ENCODE measurements around the gene SNRNP200.
"Not testable (repeated sequence)": the region's sequence is repeated elsewhere in the genome, so short reads cannot be mapped to it uniquely, and the experiment has no call there.

Gene SNRNP200

DNA sequence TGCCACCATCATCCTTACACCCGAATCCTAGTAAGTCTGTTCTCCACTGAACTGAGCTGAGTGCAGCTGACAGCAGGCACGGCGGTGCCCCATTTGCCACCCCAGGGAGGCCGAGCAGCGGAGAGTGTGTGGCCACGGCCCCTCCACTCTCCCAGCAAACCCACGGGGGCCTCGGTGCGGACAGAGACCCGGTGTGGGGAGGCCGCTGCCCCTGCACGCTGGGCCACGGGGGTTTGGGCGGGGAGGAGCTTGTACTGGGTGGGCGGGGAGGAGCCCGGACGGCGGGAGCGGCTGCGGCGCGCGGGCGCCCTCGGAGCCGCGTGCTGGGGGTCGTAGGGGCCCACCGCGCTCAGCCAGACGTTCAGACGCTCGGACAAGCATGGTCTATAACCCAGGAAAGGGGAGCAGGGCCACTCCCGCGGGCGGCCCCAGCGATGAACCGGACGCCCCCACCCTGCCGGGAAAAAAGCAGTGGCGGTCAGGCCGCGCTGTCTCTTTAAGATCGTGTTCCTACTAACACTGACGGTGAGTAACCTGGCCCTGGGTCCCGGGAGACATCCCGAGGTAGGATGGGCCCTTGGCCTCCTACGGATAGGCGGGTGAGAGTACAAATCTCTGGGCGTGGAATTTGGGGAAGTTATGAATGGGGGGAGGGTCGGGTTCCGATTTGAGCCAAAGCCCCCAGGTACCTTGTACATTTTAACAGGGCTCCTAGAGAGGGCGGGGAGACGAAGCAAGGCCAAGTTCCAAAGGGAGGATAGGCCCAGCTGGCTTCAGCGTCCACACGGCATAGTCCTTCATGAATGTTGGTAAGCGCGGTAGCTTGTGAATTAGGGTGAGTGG is 19.9 kb upstream of the SNRNP200 start, which contains the start of gene ITPRIPL1:
TSS of gene ITPRIPL1 (plus strand) at position 277 of the 843 bp plus-strand sequence. CDS start at position 800, 523 bp downstream.
- DNase-seq = no peak

DNA sequence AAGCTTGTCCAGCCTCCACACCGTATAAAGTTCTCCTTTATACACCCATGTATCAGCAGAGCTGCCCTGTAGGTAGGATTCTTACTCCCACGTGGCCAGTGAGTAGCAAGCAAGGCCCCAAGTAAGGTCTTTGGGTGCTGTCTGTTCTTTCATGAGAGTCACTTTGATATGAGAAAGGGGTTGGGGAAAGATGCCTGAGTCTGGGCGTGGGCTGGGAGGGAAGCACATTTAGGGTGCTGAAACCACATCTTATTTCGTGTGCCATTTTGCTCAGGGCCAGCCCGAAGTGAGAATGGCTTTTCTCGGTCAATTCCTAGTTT is 19.3 kb upstream of the SNRNP200 start:
- DNase-seq = no peak

DNA sequence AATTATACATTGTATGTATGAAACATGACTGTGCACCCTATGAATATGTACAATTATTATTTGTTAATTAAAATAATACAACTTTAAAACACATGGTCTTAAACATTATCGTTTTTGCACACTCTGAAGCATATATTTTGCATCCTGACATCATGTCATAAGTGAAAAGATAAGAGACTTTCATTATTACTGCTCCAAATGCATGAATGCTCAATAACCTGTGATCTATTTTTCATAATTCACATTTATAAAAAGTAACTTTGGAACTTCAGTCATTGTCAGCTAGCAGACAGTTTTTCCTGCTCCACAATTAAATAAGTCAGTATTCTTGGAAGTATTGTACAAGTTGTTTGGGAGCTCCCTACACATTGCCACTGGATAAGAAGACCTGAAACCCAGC is 18.5 kb upstream of the SNRNP200 start:
- DNase-seq = no peak

DNA sequence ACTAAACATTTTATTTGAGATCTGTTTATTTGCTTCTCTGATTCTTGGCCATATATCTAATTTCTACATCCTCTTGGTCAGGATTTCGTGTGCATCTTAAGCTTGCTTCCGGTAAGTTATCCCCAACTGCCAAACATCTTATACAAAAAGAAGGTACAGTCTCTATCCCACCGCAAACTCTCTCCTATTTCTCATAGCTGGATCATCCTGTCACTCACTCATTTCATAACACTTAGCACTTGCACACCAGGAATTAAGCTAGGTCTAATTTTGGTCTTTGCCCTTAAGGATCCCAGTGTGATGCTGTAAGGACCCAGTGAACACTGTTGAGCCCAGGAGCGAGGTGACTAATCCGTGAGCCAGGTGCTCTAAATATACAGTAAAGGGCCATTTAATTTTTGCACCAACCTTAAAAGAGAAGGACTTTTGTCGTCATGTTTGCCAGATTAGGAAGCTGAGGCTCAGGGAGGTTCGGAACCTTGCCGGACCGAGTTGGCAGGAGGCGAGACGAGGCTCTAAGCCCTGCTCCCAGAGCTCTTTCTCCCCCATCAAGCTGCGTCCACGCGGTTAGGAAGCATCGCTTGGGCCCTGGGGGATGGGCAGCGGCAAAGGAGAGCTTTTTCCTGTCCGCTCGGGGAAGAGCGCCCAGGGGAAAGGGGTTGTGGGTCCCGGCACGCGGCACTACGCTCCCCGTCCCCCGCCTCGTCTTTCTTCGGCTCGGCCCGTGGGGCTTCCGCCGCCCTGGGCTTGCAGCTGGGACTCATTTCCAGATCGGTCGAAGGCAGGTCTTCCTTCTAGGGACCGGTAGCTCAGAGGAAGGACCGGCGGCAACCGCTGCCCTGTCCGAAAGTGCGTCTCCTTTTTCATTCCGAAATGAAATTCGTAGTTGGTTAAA is 15.6 kb upstream of the SNRNP200 start:
- no peak for DNase-seq

DNA sequence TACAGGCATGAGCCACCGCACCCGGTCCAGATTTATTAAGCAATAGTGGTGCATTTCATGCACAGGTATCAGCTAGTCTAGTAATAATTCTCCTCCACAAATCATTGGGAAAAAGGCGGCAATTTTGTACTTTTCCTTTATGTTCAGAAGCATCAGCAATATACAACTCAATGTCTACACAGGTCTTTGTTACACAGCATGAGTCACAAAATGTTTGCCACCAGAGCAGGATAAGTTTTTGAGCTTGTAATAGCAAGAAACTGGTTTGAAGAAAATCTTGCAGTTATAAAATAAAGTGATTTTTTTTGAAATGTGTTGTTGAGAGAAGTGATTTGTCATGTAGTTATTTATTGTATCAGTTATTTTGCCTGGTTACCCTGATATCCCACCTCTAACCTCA is 15.0 kb upstream of the SNRNP200 start:
- DNase-seq = no peak

DNA sequence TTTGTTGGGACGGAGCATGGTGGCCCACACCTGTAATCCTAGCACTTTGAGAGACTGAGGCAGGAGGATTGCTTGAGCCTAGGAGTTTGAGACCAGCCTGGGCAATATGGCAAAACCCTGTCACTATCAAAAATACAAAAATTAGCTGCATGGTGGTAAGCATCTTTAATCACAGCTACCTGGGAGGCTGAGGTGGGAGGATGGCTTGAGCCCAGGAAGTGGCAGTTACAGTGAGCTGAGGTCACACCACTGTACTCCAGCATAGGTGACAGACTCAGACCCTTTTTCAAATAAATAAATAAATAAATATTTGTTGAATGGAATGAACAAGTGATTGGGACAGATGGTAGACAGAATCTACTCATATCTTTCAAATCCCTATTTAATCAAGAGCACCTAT is 14.1 kb upstream of the SNRNP200 start:
- no peak for DNase-seq

DNA sequence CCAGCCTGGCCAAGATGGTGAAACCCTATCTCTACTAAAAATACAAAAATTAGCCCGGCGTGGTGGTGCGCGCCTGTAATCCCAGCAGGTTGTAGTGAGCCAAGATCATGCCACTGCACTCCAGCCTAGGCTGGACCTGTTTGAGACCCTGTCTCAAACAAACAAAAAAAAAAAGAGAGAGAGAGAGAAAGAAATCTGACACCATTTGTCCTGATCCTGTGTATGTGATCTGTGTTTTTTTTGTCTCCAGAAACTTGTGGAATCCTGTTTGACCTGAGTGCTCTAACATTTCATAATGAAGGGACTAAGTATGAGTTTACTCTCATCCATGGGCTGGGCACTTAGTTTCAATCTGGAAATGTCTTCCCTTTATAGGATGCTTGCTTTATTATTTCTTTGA is 13.4 kb upstream of the SNRNP200 start:
- DNase-seq = no peak

DNA sequence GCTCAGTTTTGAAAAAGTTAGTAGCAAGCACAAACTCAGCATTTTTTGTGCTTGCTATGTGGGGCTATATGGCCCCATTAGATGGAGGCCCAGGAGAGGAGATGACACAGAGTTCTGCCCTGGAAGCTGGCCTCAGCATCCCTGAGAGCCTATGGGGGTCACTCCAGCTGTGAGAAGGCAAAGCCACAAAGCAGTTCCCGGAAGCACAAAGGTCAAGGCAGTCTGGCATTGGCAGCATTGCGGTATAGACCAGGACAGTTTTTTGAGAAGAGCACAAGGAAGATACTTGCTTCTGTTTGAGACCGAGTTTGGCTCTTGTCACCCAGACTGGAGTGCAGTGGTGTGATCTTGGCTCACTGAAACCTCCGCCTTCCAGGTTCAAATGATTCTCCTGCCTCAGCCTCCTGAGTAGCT is 12.2 kb upstream of the SNRNP200 start:
- no peak for DNase-seq

DNA sequence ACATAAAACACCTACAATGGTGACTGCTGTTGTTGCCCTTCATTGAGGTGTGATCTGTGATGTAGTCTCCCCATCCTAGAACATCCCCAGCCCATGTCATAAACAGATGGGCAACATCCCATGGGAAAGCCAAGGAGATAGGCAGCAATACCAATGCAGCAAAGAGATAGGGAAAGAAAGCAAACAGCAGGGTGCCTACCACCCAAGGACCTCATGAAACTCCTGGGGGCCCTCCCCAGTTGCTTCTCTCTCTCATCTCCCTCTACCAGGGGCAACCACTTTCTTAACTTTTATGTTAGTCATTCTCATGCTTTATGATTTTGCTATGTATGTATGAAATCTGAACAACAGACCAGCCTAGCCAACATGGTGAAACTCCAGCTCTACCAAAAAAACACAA is 11.7 kb upstream of the SNRNP200 start:
- DNase-seq = no peak

DNA sequence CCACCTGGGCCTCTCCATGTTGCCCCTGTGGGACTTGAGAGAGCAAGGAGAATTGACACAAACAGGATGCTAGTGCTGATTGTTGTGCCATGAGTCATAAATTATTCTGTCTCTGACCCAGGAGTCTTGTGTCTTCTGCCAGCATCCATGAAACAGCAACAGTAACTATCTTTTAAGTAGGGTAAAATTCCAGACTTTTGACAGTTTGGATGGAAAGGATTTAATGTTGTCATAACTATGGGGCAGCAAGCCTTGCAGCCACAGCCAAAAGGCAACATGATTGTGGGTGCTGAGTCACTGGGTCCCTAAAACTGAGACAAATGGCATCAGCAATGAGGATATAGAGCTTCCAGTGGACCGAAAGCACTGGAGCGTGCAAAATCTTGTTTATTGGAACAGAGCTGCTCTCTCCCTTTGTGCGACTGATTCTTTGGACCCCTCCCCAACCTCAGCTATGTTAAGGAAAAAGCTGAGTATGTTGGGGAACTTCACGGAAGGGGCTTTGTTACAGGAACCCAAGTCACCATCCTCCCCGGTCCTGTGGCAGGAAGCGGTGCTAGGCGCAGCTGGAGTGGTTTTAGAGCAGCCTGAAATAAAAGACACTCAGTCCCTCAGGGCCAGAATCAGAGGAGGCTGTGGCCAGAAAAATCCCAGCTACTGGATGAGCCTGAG is 10.2 kb upstream of the SNRNP200 start:
- no peak for DNase-seq

DNA sequence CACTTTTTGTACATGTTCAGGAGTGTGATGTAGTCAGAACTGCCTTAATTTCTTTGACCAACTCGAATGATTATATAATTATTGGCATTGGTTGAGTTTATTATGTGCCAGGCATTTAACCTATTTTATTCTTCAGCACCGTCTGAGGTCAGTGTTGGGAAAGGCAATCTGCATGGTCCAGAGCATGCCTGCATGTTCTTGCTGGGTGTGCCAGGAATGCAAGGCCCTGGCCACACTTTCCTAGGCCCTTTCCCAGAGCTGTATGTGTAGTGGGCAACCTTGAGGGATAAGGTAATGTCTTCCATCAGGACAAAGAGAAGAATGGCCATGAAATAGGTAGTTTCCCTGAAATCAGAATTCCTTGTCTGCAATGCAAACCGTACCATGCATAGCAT is 9.7 kb upstream of the SNRNP200 start:
- no peak for DNase-seq

DNA sequence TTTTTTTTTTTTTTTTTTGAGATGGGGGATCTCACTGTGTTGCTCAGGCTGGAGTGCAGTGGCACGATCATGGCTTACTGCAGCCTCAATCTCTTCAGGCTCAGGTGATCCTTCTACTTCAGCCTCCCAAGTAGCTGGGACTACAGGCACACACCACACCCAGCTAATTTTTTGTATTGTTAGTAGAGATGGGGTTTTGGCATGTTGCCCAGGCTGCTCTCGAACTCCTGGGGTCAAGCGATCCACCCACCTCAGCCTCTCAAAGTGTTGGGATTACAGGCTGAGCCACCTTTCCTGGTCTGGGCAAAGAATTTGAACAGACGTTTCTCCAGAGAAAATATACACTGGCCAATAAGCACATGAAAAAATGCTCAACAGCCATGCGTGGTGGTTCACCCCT is 2.9 kb upstream of the SNRNP200 start:
- DNase-seq = no peak

DNA sequence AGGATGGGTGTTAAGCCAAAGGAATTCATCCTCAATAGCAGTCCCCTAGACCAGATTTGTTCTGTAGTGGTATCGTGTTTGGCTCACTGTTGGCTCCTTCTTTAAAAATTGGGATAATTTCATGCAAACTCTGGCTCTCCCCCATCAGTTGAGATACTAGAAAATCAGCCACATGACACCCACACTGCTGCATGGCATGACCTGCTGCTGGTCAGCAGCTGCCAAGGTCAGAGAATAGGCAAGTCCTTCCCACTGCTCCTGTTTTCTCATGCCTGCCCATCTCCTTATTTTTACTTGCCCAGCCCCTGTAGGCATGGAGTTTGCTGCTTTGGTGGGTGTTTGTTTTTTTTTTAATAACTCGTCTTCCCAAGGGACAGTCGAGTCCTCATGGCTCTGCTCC is 1.0 kb upstream of the SNRNP200 start:
- no peak for DNase-seq

DNA sequence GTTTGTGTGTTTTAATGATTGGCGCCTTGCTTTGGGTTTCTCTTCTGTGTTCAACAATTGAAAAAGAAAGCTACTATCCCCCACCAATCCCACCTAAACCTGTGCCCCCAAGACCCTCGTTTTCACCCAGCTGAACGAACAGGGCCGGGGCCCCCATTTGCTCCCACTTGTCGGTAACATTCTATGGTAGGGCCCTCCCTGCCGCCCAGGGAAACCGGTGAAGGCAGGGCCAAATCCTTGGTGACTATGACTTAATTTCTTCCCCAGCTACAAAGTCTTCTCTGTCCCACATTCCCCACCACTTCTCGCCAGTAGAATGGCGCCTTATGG is 598 bp upstream of the SNRNP200 start:
- no peak for DNase-seq

DNA sequence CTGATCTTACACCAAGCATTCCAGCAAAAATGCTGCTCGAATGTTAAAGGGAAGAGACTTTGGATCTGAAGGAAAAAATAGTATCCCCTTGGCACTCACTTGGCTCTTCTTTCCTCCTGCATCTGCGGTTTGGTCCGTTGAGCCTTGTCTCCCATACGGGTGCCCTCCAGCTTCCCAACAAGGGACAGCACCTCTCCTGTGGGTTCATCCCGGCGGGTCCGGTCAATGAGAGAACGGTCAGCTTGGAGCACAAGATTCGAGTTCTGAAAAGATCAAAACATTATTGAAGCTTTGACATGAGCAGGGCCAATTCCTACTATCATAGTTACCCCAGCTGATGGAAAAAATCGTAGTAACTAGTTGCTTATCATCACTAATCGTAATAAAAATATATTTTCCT is 740 bp downstream of the SNRNP200 start:
- no peak for DNase-seq

DNA sequence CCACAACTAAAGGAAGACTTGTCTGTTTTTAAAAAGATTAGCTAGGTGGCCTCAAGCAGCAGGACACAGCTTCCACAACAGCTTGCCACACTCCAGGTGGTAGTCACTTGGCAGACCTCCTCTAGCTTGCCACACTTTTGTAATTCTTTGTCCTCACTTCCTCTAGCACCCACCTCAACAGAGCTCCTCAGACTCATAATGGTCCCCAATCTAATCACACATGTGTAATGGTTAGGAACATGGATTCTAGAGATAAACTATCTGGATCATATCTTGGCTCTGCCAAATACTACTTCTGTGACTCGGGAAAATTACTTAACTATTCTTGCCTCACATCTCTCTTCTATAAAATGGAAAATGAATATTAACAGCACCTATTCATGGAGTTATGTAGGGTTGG is 3.5 kb downstream of the SNRNP200 start:
- no peak for DNase-seq

DNA sequence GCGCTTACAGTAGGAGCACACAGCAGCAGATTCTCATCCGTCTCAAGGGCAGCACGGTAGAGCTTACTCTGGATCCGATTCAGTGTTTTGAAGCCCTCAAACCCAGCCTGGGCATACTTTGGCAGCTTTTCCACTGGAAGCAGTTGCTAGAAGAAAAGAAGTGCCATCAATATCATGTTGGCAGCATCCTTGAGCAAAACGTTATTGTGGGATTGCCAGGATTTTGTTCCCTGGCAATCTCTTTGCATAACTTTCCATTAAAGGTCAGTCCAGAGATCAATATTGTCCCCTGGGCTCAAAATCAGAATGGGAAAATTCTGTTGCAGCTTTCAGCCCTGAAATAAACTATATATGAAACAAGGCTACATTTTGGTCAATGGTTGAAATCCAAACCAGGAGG is 8.4 kb downstream of the SNRNP200 start:
- no peak for DNase-seq

DNA sequence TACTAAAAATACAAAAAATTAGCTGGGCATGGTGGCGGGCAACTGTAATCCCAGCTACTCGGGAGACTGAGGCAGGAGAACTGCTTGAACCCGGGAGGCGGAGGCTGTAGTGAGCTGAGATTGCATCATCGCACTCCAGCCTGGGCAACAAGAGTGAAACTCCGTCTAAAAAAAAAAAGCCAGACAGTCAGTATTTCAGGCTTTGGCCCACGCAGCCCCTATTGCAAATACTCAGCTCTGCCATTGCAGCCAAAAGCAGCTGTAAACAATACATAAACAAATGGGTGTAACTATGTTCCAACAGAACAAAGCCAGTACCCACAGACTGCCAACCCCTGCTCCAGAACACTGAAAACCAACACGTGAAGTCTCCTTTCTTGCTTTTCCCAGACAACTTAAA is 11.1 kb downstream of the SNRNP200 start:
- DNase-seq = not testable (repeated sequence)

DNA sequence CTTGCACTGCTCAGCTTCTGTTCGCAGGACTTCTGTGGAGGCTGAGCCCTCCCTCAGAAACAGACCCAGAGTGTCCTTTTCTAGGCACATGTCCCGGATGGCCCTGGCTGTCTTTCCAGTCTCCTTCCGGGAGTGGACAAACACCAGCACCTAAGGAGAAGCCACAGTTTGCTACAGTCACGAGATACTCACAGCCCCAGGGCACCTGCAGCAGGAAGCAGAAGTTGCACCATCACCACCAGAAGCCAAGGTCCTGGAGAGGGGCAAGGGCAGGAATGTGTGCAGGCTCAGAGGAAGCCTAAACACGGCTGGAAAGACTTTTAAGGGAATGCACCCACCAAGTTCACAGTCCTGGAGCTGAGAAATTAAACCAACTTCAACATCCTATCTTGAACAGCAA is 13.6 kb downstream of the SNRNP200 start:
- DNase-seq = no peak

DNA sequence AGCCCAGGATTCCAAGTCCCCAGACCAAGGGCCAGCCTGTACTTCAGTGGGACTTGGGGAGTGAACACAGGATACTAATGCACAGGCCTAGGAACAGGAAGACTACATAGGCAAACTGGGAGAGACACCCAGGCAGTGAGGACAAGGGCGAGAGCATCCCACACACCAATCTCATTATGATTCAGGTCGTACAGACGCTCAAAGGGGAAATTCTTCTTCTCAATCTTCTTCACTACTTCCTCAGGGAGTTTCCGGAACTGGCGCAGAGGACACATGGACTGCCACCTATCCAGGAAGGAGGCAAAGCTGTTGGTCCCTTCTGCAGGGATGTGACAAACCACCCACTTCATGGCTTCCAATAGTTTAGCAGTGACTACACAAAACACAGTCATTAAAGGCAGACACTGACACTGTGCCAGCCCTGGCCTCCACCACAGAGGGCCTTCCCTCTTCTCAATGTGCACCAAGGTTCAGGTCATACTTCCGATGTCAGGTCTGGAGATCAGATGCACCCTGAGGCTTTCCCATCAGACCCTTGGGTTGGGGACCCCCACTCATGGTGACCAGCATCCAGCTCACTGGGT is 18.0 kb downstream of the SNRNP200 start:
- DNase-seq = no peak

DNA sequence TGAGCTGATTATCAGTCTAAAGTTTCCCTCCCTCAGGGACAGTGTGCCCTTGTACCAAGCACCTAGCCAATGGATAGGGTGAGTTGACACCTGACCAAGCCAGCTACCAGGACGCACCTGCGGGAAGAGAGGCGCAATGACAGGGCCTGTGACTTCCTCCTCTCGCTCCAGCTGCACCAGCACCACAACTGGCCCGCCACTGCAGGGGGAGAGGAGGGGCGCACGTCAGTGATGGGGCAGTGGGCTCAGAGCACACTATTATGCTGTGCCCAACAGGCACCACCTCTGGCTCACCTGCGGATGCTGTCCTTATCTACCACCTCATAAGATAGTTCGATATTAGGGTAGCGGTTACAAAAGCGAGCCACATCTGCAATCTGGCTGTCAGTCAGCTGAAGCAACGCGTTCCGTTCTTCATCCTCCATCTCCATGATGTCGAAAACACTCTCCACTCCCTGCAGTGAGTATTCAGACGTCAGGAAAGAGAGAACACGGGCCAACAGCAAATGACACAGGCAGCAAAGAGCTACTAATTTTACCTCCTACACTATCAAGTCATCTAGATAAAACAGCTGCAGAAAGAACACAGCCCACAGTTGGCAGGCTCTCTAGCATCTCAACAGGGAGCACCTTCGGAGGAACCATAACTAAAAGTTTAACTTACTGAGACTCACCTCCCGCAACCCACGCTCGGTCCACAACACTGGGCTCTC is 28.4 kb downstream of the SNRNP200 start:
- DNase-seq = no peak

DNA sequence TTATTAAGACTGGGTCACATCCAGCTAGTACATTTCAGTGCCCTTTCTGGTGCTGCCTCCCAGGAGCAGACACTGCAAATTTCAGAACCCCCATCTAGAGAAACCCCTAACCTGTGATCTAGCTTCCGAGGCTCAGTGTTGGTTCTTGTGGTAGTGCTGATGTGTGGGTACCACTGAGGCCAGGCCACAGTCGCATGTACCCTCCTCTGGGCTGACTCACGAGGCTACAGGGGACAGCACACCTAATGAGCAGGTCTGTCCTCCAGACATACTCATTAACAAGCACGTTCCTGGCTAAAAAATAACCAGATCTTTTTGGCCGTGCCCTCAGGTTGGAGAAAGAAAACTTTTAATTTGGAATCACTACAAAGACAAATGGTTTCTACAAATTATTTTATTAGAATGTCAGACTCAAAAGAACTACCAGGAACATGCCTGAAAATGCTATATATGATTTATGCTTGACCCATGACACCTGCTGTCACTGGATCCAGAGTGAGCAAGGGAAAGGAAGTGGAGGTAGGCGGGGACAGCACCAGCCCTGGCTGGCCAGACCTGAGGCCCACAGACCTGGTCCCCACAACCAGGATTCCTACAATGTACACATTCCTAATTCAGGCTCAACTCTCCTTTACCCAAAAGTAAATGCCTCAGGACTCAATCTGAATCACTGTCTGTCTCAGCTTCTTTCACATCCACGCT is 30.8 kb downstream of the SNRNP200 start:
- no peak for DNase-seq
